GM12878 (cell line): ENCODE results near the gene RASL12.

Experiments
- CTCF ChIP-seq, 3 experiments: IDR thresholded peaks in 2 of 3; conservative IDR thresholded peaks in 1 of 3; 2 replicates each; pipeline ENCODE4 v1.5.1; 2011; ENCODE audit warnings: low read depth in 3 of 3, low read length in 3 of 3, mild to moderate bottlenecking in 3 of 3, control low read depth in 2 of 3, moderate library complexity in 2 of 3, inconsistent platforms in 1 of 3, mixed read lengths in 1 of 3; ENCODE audit not compliant: control insufficient read depth in 2 of 3, insufficient read depth in 1 of 3; ENCODE audit errors: extremely low read depth in 1 of 3
- EZH2 ChIP-seq: IDR thresholded peaks from 2 replicates; pipeline ENCODE4 v1.6.1; 2012; ENCODE audit warnings: low read depth, mild to moderate bottlenecking, control low read depth, inconsistent platforms, low read length, borderline replicate concordance; ENCODE audit not compliant: control insufficient read depth
- IRF5 ChIP-seq: fragments of 450-650 bp; IDR thresholded peaks from 2 replicates; pipeline ENCODE4 v1.6.1; 2017; ENCODE audit warnings: borderline replicate concordance
- MTA3 ChIP-seq: IDR thresholded peaks from 2 replicates; pipeline ENCODE4 v1.6.1; 2012; ENCODE audit warnings: low read length, inconsistent platforms, borderline replicate concordance
- MXI1 ChIP-seq: fragments of 150-350 bp; IDR thresholded peaks from 2 replicates; pipeline ENCODE4 v1.6.1; 2011; ENCODE audit warnings: low read depth, mild to moderate bottlenecking, inconsistent platforms, low read length, improper control_type of control experiment
- NFXL1 ChIP-seq: fragments of 450-650 bp; IDR thresholded peaks from 2 replicates; pipeline ENCODE4 v1.6.1; 2017; ENCODE audit warnings: antibody characterized with exemption, mild to moderate bottlenecking, borderline replicate concordance
- PAX5 ChIP-seq: IDR thresholded peaks from 2 replicates; pipeline ENCODE4 v1.6.1; 2011; ENCODE audit warnings: low read depth, low read length, borderline replicate concordance
- PBX3 ChIP-seq: IDR thresholded peaks from 2 replicates; pipeline ENCODE4 v1.6.1; 2011; ENCODE audit warnings: mild to moderate bottlenecking, low read depth, low read length, moderate library complexity; ENCODE audit not compliant: insufficient replicate concordance
- SPI1 ChIP-seq: IDR thresholded peaks from 2 replicates; pipeline ENCODE4 v1.6.1; 2011; ENCODE audit warnings: low read depth, mild to moderate bottlenecking, low read length, moderate library complexity, borderline replicate concordance; ENCODE audit not compliant: insufficient read depth
- TAF1 ChIP-seq: IDR thresholded peaks from 2 replicates; pipeline ENCODE4 v1.6.1; 2011; ENCODE audit warnings: mild to moderate bottlenecking, low read depth, low read length, borderline replicate concordance
- ZNF207 ChIP-seq: fragments of 450-650 bp; IDR thresholded peaks from 2 replicates; pipeline ENCODE4 v1.6.1; 2014; ENCODE audit warnings: antibody characterized with exemption, mild to moderate bottlenecking, borderline replicate concordance
- ZNF217 ChIP-seq: fragments of 450-650 bp; IDR thresholded peaks from 2 replicates; pipeline ENCODE4 v1.6.1; 2017; ENCODE audit warnings: antibody characterized with exemption, mild to moderate bottlenecking
- ZNF274 ChIP-seq: IDR thresholded peaks from one replicate; pipeline ENCODE4 v1.8.0; 2011; ENCODE audit not compliant: insufficient read length, insufficient read depth

- TF ChIP-seq ZNF217 (no peak), SPI1 (no peak), CTCF (IDR thresholded peaks at IDR 0.05 in 2 of 3, conservative IDR thresholded peaks at IDR 0.05 in 1 of 3; ENCODE audit: control insufficient read depth in 2 of 3, extremely low read depth in 1 of 3, insufficient read depth in 1 of 3, low read depth in 3 of 3, low read length in 3 of 3) (no peak), ZNF274 (no peak), NFXL1 (no peak), PAX5 (no peak), ZNF207 (no peak), TAF1 (no peak), PBX3 (no peak), EZH2 (no peak), MTA3 (no peak), IRF5 (no peak), MXI1 (no peak)
Observed at GRCh38 chr15:65048241-65048640, 19.6 kb downstream of the RASL12 start.
